BE2C (cell line): ENCODE data around the gene HEATR5A.

ENCODE experiments used
- DNase-seq: peaks from one replicate; pipeline ENCODE4 v3.0.0-alpha.2; 2020
- H3K27me3 ChIP-seq: fragments of 250-450 bp; sonication (Bioruptor Pico); 2 replicates; pipeline ENCODE4 v1.5.1; 2020; ENCODE audit warnings: mild to moderate bottlenecking
- H3K36me3 ChIP-seq: fragments of 250-450 bp; sonication (Bioruptor Pico); 2 replicates; pipeline ENCODE4 v1.5.1; 2020; ENCODE audit warnings: mild to moderate bottlenecking
- H3K4me1 ChIP-seq: fragments of 250-450 bp; sonication (Bioruptor Pico); 2 replicates; pipeline ENCODE4 v1.5.1; 2020
- H3K4me3 ChIP-seq: 2 replicates; pipeline ENCODE4 v1.5.1; 2011; ENCODE audit warnings: low read depth, low read length
- H3K9me3 ChIP-seq: fragments of 250-450 bp; sonication (Bioruptor Pico); 2 replicates; pipeline ENCODE4 v1.5.1; 2020
- TF ChIP-seq, protein P1 (sequence below): IDR thresholded peaks from 2 replicates; pipeline ENCODE4 v1.5.1; 2012; ENCODE audit warnings: mild to moderate bottlenecking, low read depth, low read length

Gene HEATR5A

GRCh38 chr14:31270196-31270772 lies 150.1 kb downstream of the HEATR5A start:
- Histone ChIP-seq H3K27me3 (no peaks in the 10 kb centered on the region), H3K9me3 (peaks cover 2% of the 10 kb centered on the region; the same call in 1 of the 2 replicates), H3K4me3 (no peak overlapping the region), H3K36me3 (no peaks in the 10 kb centered on the region), H3K4me1 (no peaks in the 10 kb centered on the region)
- DNase-seq, result peak; percentile 45
- TF ChIP-seq, protein P1, sequence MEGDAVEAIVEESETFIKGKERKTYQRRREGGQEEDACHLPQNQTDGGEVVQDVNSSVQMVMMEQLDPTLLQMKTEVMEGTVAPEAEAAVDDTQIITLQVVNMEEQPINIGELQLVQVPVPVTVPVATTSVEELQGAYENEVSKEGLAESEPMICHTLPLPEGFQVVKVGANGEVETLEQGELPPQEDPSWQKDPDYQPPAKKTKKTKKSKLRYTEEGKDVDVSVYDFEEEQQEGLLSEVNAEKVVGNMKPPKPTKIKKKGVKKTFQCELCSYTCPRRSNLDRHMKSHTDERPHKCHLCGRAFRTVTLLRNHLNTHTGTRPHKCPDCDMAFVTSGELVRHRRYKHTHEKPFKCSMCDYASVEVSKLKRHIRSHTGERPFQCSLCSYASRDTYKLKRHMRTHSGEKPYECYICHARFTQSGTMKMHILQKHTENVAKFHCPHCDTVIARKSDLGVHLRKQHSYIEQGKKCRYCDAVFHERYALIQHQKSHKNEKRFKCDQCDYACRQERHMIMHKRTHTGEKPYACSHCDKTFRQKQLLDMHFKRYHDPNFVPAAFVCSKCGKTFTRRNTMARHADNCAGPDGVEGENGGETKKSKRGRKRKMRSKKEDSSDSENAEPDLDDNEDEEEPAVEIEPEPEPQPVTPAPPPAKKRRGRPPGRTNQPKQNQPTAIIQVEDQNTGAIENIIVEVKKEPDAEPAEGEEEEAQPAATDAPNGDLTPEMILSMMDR, result peak; percentile 61

GRCh38 chr14:31269634-31270195 lies 150.6 kb downstream of the HEATR5A start:
- Histone ChIP-seq H3K9me3 (peaks cover 2% of the 10 kb centered on the region; the same call in 1 of the 2 replicates), H3K4me1 (no peaks in the 10 kb centered on the region), H3K27me3 (no peaks in the 10 kb centered on the region), H3K36me3 (no peaks in the 10 kb centered on the region), H3K4me3 (no peak overlapping the region)
- TF ChIP-seq, protein P1, result no peak
- DNase-seq, result no peak

GRCh38 chr14:31268216-31268615 lies 152.1 kb downstream of the HEATR5A start:
- no peak for DNase-seq
- H3K4me3 ChIP-seq, result no peak overlapping the region
- no peaks in the 10 kb centered on the region for H3K27me3 ChIP-seq
- H3K4me1 ChIP-seq, result no peaks in the 10 kb centered on the region
- 0 out of 2 replicates have a peak, but pooled peaks cover 2% of the 10 kb centered on the region for H3K9me3 ChIP-seq
- TF ChIP-seq, protein P1, result no peak
- no peaks in the 10 kb centered on the region for H3K36me3 ChIP-seq

DNA sequence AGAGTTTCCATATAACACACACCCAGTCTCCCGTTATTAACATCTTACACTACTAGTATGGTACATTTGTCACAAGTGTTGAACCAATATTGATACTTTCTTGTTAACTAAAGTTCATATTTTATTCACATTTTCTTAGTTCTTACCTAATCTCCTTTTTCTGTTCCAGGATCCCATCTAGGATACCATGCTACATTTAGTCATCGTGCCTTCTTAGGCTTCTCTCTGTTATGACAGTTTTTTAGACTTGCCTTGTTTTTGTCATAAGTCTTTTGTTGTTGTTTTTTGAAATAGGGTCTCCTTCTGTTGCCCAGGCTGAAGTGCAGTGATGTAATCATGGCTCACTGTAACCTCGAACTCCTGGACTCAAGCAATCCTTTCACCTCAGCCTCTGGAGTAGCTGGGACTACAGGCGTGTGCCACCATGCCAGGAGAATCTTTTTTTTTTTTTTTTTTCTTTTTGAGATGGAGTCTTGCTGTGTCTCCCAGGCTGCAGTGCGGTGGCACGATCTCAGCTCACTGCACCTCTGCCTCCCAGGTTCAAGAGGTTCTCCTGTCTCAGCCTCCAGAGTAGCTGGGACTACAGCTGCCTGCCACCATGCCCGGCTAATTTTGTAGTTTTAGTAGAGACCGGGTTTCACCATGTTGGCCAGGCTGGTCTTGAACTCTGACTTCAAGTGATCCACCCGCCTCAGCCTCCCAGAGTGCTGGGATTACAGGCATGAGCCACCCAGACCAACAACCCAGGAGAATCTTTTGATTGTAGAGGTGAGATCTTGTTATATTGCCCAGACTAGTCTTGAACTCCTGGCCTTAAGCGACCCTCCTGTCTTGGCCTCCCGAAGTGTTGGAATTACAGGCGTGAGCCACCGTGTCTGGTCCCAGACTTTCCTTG lies 153.7 kb downstream of the HEATR5A start:
- Histone ChIP-seq H3K4me3 (no peak overlapping the region), H3K4me1 (no peaks in the 10 kb centered on the region), H3K27me3 (no peaks in the 10 kb centered on the region), H3K9me3 (0 out of 2 replicates have a peak, but pooled peaks cover 2% of the 10 kb centered on the region), H3K36me3 (no peaks in the 10 kb centered on the region)
- DNase-seq, result no peak
- TF ChIP-seq, protein P1, result no peak

DNA sequence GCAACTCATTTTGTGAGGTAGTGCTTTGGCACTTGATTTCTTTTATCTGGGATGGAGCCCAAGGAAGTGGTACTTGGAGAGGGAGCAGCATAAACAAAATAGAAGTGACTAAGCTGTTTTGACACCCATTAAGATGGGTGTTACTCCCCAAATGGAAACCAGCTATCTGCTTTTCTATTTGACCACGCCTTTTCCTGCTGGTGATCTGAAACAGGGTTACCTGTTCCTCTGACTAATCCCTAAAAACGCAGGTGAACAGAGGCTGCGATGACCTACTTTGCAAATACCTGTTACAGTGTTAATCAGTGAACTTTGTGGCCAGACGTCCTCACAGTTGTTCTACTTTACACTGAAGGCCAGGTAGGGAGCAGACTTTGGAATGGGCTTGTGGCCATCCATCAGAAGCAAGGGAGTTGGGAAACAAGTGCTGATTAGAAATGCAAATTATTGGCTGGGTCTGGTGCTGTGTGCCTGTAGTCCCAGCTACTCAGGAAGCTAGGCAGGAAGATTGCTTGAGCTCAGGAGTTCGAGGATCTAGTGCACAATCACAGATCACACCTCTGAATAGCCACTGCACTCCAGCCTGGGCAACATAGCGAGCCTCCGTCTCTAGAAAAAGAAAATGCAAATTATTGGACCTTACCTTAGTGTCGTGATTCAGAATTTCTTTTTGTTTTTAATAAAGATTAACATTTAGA lies 154.5 kb downstream of the HEATR5A start:
- 0 out of 2 replicates have a peak, but pooled peaks cover 2% of the 10 kb centered on the region for H3K9me3 ChIP-seq
- TF ChIP-seq, protein P1, result no peak
- H3K36me3 ChIP-seq, result no peaks in the 10 kb centered on the region
- H3K27me3 ChIP-seq, result no peaks in the 10 kb centered on the region
- no peak for DNase-seq
- H3K4me1 ChIP-seq, result no peaks in the 10 kb centered on the region
- H3K4me3 ChIP-seq, result no peak overlapping the region
